Rectal smooth muscle tissue (tissue), 1 donor: ENCODE data around the gene MCHR1.
"Not testable (repeated sequence)": the region's sequence is repeated elsewhere in the genome, so short reads cannot be mapped to it uniquely, and the experiment has no call there.

Experiments
- H3K27ac ChIP-seq: one replicate; pipeline ENCODE4 v1.7.0; 2013; ENCODE audit warnings: low read depth, low read length, inconsistent platforms
- H3K27me3 ChIP-seq: one replicate; pipeline ENCODE4 v1.7.0; 2013; ENCODE audit warnings: low read length; ENCODE audit not compliant: control insufficient read depth, insufficient read depth
- H3K36me3 ChIP-seq: one replicate; pipeline ENCODE4 v1.7.0; 2013; ENCODE audit warnings: low read length; ENCODE audit not compliant: control insufficient read depth, insufficient read depth
- H3K4me1 ChIP-seq: one replicate; pipeline ENCODE4 v1.7.0; 2013; ENCODE audit warnings: low read length; ENCODE audit not compliant: control insufficient read depth, insufficient read depth
- H3K4me3 ChIP-seq: one replicate; pipeline ENCODE4 v1.7.0; 2013; ENCODE audit warnings: low read length
- H3K9ac ChIP-seq: one replicate; pipeline ENCODE4 v1.7.0; 2013; ENCODE audit warnings: low read length

MCHR1 gene

DNA sequence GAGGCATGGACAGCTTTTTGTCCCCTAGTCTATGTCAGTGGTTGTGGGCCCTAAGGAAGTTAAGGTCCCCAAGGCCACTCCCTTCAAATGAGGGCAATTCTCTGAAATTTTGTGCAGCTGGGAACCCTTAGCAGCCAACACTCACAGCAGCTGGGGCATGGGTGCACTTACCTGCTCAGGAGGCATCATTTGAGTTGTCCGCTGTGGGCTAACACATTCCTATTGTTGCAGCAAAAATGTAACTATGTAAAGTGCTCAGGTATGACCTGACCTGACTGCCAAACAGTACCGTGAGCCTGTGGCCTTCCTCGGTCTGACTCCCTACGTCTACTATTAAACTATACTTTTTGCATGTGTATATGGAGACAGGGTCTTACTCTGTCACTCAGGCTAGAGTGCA, 37.0 kb upstream of the MCHR1 start:
- H3K9ac ChIP-seq = no peak overlapping the region
- H3K27me3 ChIP-seq = no peaks in the 10 kb centered on the region
- H3K4me1 ChIP-seq = peaks cover 5% of the 10 kb centered on the region
- no peaks in the 10 kb centered on the region for H3K36me3 ChIP-seq
- no peak overlapping the region for H3K27ac ChIP-seq
- no peak overlapping the region for H3K4me3 ChIP-seq

- no peak overlapping the region for H3K4me3 ChIP-seq
- no peaks in the 10 kb centered on the region for H3K36me3 ChIP-seq
- H3K27ac ChIP-seq = no peak overlapping the region
- H3K9ac ChIP-seq = no peak overlapping the region
- no peaks in the 10 kb centered on the region for H3K27me3 ChIP-seq
- no peaks in the 10 kb centered on the region for H3K4me1 ChIP-seq
These were observed 33.6 kb upstream of the MCHR1 start for GRCh38 chr22:40645579-40646197.

DNA sequence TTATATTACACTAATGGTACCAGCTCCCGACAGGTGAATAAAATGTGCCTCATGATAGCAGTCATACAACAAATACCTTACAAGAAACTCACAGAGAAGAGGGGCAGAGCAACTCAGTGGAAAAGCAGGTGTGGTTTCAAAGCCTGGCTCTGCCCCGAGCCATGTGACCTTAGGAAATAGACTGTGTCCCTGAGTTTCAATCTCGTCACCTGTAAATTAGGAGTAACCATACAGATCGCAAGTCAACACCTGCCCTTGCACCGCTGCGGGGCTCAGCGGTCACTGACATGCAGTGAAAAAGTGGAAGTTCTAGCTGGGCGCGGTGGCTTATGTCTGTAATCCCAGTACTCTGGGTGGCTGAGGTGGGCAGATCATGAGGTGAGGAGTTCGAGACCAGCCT, 30.9 kb upstream of the MCHR1 start:
- Histone ChIP-seq H3K36me3 (no peaks in the 10 kb centered on the region), H3K27ac (no peak overlapping the region), H3K4me3 (no peak overlapping the region), H3K9ac (no peak overlapping the region), H3K4me1 (peaks cover 14% of the 10 kb centered on the region), H3K27me3 (no peaks in the 10 kb centered on the region)

- H3K27ac ChIP-seq = peak overlapping the region; percentile 99
- H3K4me3 ChIP-seq = peak overlapping the region; percentile 82
- H3K27me3 ChIP-seq = no peaks in the 10 kb centered on the region
These were observed 28.2 kb upstream of the MCHR1 start for GRCh38 chr22:40651057-40651456.

DNA sequence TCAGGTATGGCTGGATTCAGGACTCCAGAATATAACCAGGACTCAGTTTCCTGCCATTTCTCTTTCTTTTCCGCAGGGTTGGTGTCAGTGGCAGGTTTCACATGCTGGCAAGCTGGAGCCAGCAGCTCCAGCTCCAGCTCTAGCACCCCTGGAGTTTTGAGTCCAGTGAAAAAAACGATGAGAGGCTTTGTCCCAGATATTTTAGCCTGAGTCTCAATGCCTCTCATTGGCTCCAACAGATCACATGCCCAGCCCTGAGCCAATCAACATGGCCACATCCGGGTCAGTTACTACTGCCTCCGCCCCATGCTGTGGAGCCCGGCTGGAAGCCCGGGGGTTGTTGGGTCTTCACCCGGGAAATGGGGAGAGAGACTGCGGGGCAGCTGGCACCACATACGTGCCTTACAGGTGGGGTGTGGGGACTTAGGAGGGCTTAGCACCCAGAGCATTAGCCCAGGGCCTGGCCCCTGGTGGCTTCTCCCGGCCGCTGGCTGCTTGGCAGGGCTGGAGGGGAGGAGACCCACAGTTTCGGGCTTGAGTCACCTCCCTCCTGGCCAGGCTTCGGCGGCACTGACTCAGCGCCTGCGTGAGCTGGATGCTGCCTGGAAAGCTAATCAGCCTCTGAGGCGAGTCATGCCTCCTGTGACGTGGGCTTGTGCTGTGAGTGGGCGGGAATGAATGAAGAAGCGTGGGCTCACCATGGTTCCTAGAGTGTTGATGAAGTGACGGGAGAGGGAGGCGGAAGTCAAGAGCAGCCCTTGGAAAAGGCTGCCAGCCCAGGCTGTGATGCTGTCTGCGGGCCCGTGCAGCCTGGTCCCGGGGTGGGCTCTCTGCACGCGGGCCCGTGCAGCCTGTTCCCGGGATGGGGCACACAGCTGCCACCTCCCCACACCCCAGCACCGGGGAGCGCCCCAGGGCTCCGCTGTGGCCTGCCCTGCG, 27.5 kb upstream of the MCHR1 start:
- Histone ChIP-seq H3K4me1 (peaks cover 17% of the 10 kb centered on the region), H3K27ac (peak overlapping the region; percentile 99), H3K27me3 (no peaks in the 10 kb centered on the region), H3K9ac (peak overlapping the region; percentile 90), H3K4me3 (peak overlapping the region; percentile 82), H3K36me3 (no peaks in the 10 kb centered on the region)

More at GRCh38 chr22:40651057-40651456, 28.2 kb upstream of the MCHR1 start:
- peaks cover 17% of the 10 kb centered on the region for H3K4me1 ChIP-seq
- H3K9ac ChIP-seq = no peak overlapping the region
- no peaks in the 10 kb centered on the region for H3K36me3 ChIP-seq

- Histone ChIP-seq H3K9ac (no peak overlapping the region), H3K4me1 (peaks cover 17% of the 10 kb centered on the region), H3K4me3 (no peak overlapping the region), H3K27ac (no peak overlapping the region), H3K36me3 (no peaks in the 10 kb centered on the region), H3K27me3 (no peaks in the 10 kb centered on the region)
These were observed 25.9 kb upstream of the MCHR1 start for GRCh38 chr22:40653361-40653760.

- peaks cover 17% of the 10 kb centered on the region for H3K4me1 ChIP-seq
- H3K9ac ChIP-seq = no peak overlapping the region
- no peaks in the 10 kb centered on the region for H3K27me3 ChIP-seq
- peak overlapping the region; percentile 25 for H3K27ac ChIP-seq
- H3K4me3 ChIP-seq = no peak overlapping the region
- no peaks in the 10 kb centered on the region for H3K36me3 ChIP-seq
These were observed 24.6 kb upstream of the MCHR1 start for GRCh38 chr22:40654522-40655167.

GRCh38 chr22:40655941-40656340, 23.3 kb upstream of the MCHR1 start:
- H3K27me3 ChIP-seq, H3K9ac ChIP-seq, H3K27ac ChIP-seq, H3K36me3 ChIP-seq, H3K4me3 ChIP-seq: not testable (repeated sequence)
- H3K4me1 ChIP-seq = peaks cover 17% of the 10 kb centered on the region

GRCh38 chr22:40656651-40657050, 22.6 kb upstream of the MCHR1 start:
- H3K9ac ChIP-seq, H3K27me3 ChIP-seq: not testable (repeated sequence)

GRCh38 chr22:40659166-40659565, 20.1 kb upstream of the MCHR1 start:
- Histone ChIP-seq H3K9ac (no peak overlapping the region), H3K36me3 (no peaks in the 10 kb centered on the region), H3K4me3 (no peak overlapping the region), H3K27me3 (no peaks in the 10 kb centered on the region), H3K27ac (no peak overlapping the region), H3K4me1 (peaks cover 3% of the 10 kb centered on the region)

More at GRCh38 chr22:40656651-40657050, 22.6 kb upstream of the MCHR1 start:
- peaks cover 11% of the 10 kb centered on the region for H3K4me1 ChIP-seq
- H3K27ac ChIP-seq, H3K4me3 ChIP-seq, H3K36me3 ChIP-seq: not testable (repeated sequence)

DNA sequence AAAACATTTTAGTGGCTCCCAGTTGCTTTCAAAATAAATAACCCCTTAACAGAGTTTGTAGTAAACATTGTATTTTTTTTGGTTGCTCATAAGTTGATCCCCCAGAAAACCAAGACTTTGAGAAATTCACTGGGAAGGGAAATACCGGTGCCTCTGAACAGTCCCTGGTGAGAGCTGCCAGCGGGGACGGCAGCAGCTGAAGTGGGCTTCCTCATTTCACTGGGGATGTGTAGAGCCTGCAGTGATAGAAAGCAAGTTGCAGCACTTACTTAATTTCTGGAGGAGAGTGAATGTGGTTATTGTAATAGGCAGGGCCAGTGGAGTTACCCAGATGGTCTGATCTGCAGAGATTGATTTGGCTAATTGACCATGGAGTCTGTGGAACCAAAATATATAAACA, 18.6 kb upstream of the MCHR1 start:
- Histone ChIP-seq H3K27ac (no peak overlapping the region), H3K4me3 (no peak overlapping the region), H3K9ac (no peak overlapping the region), H3K27me3 (no peaks in the 10 kb centered on the region), H3K4me1 (peaks cover 6% of the 10 kb centered on the region), H3K36me3 (no peaks in the 10 kb centered on the region)

GRCh38 chr22:40661671-40662070, 17.6 kb upstream of the MCHR1 start:
- Histone ChIP-seq H3K4me1 (peaks cover 8% of the 10 kb centered on the region), H3K27me3 (no peaks in the 10 kb centered on the region), H3K4me3 (no peak overlapping the region), H3K27ac (no peak overlapping the region), H3K36me3 (no peaks in the 10 kb centered on the region), H3K9ac (no peak overlapping the region)
